Effector memory CD8-positive, alpha-beta T cell (primary cell): ENCODE results near the gene SEC14L5.

Experiments used
- ATAC-seq: fragments of 150-1000 bp; cut with Tn5 transposase; replicated peaks from 2 replicates; pipeline ENCODE4 v1.10.0; 2021; ENCODE audit warnings: mild to moderate bottlenecking, moderate library complexity
- DNase-seq, 3 experiments: peaks; one replicate each; pipeline ENCODE4 v3.0.0; 2021
- H3K27ac Mint-ChIP-seq, 2 donors: one replicate each; pipeline ENCODE4 v1.8.0; 2022; ENCODE audit warnings: mild to moderate bottlenecking in 2 of 2, mixed read lengths in 2 of 2, moderate library complexity in 2 of 2
- H3K27me3 Mint-ChIP-seq, 2 donors: one replicate each; pipeline ENCODE4 v1.8.0; 2022; ENCODE audit warnings: mixed read lengths in 2 of 2
- H3K36me3 Mint-ChIP-seq: one replicate; pipeline ENCODE4 v1.8.0; 2022; ENCODE audit warnings: mild to moderate bottlenecking, moderate library complexity, mixed read lengths; ENCODE audit not compliant: insufficient read depth
- H3K4me1 Mint-ChIP-seq, 2 donors: one replicate each; pipeline ENCODE4 v1.8.0; 2022; ENCODE audit warnings: low read depth in 2 of 2, mixed read lengths in 2 of 2
- H3K4me3 Mint-ChIP-seq, 2 donors: one replicate each; pipeline ENCODE4 v1.8.0; 2022; ENCODE audit warnings: mild to moderate bottlenecking in 2 of 2, mixed read lengths in 2 of 2, moderate library complexity in 2 of 2
- H3K9me3 Mint-ChIP-seq, 2 donors: one replicate each; pipeline ENCODE4 v1.8.0; 2022; ENCODE audit warnings: mixed read lengths in 2 of 2

Gene SEC14L5

GRCh38 chr16:5059386-5060072, 101.4 kb downstream of the SEC14L5 start:
- no peaks in the 10 kb centered on the region for H3K4me1 Mint-ChIP-seq
- ATAC-seq (no peak), DNase-seq (no peak)
- H3K27me3 Mint-ChIP-seq, result peaks cover 10 to 36% of the 10 kb centered on the region in 2 donors
- no peak overlapping the region for H3K4me3 Mint-ChIP-seq
- H3K9me3 Mint-ChIP-seq, result no peaks in the 10 kb centered on the region
- H3K27ac Mint-ChIP-seq, result no peak overlapping the region
- H3K36me3 Mint-ChIP-seq, result no peaks in the 10 kb centered on the region

- peaks cover 10 to 40% of the 10 kb centered on the region in 2 donors for H3K27me3 Mint-ChIP-seq
- ATAC-seq, result no peak
- H3K27ac Mint-ChIP-seq, result no peak overlapping the region
- H3K36me3 Mint-ChIP-seq, result no peaks in the 10 kb centered on the region
- H3K4me3 Mint-ChIP-seq, result no peak overlapping the region
- no peaks in the 10 kb centered on the region for H3K9me3 Mint-ChIP-seq
- no peaks in the 10 kb centered on the region for H3K4me1 Mint-ChIP-seq
- DNase-seq, result no peak
Measured at GRCh38 chr16:5060073-5060641, 102.0 kb downstream of the SEC14L5 start.

GRCh38 chr16:5062051-5062450, 103.9 kb downstream of the SEC14L5 start:
- Mint-ChIP-seq H3K27ac (no peak overlapping the region), H3K36me3 (no peaks in the 10 kb centered on the region), H3K4me3 (no peak overlapping the region), H3K27me3 (peaks cover 10 to 47% of the 10 kb centered on the region in 2 donors), H3K4me1 (no peaks in the 10 kb centered on the region), H3K9me3 (no peaks in the 10 kb centered on the region)
- DNase-seq (no peak), ATAC-seq (no peak)

GRCh38 chr16:5062790-5063765, 104.9 kb downstream of the SEC14L5 start:
- Mint-ChIP-seq H3K36me3 (no peaks in the 10 kb centered on the region), H3K4me3 (no peak overlapping the region), H3K4me1 (no peaks in the 10 kb centered on the region), H3K27ac (no peak overlapping the region), H3K9me3 (no peaks in the 10 kb centered on the region), H3K27me3 (peaks cover 10 to 47% of the 10 kb centered on the region in 2 donors)
- DNase-seq, result no peak
- ATAC-seq, result no peak

GRCh38 chr16:5064915-5065314, 106.8 kb downstream of the SEC14L5 start:
- no peaks in the 10 kb centered on the region for H3K36me3 Mint-ChIP-seq
- no peak overlapping the region for H3K27ac Mint-ChIP-seq
- no peaks in the 10 kb centered on the region for H3K9me3 Mint-ChIP-seq
- no peak overlapping the region for H3K4me3 Mint-ChIP-seq
- ATAC-seq (no peak), DNase-seq (no peak)
- H3K4me1 Mint-ChIP-seq, result no peaks in the 10 kb centered on the region
- H3K27me3 Mint-ChIP-seq, result peaks cover 10 to 45% of the 10 kb centered on the region in 2 donors

GRCh38 chr16:5065326-5065725, 107.2 kb downstream of the SEC14L5 start:
- Mint-ChIP-seq H3K27ac (no peak overlapping the region), H3K36me3 (no peaks in the 10 kb centered on the region), H3K4me1 (no peaks in the 10 kb centered on the region), H3K9me3 (no peaks in the 10 kb centered on the region), H3K27me3 (peaks cover 10 to 41% of the 10 kb centered on the region in 2 donors), H3K4me3 (no peak overlapping the region)
- DNase-seq (no peak), ATAC-seq (no peak)

- no peaks in the 10 kb centered on the region for H3K9me3 Mint-ChIP-seq
- no peaks in the 10 kb centered on the region for H3K36me3 Mint-ChIP-seq
- ATAC-seq (no peak), DNase-seq (no peak)
- H3K27me3 Mint-ChIP-seq, result peaks cover 10 to 38% of the 10 kb centered on the region in 2 donors
- peaks cover under 1 to 2% of the 10 kb centered on the region in 2 donors for H3K4me1 Mint-ChIP-seq
- no peak within 1 kb of the TSS for H3K4me3 Mint-ChIP-seq
- no peak within 1 kb of the TSS for H3K27ac Mint-ChIP-seq
Measured at GRCh38 chr16:5065813-5066212, 107.7 kb downstream of the SEC14L5 start, which contains the start of gene C16orf89. Gene C16orf89 (minus strand): TSS chr16:5065956. CDS start chr16:5065908, 48 bp downstream.

- Mint-ChIP-seq H3K27ac (no peak overlapping the region), H3K4me1 (peaks cover 7 to 9% of the 10 kb centered on the region in 2 donors), H3K9me3 (no peaks in the 10 kb centered on the region), H3K4me3 (no peak overlapping the region), H3K36me3 (peaks cover 3% of the 10 kb centered on the region), H3K27me3 (peaks cover 10 to 35% of the 10 kb centered on the region in 2 donors)
- ATAC-seq (no peak), DNase-seq (no peak)
Measured at GRCh38 chr16:5066511-5066910, 108.4 kb downstream of the SEC14L5 start.
